H9 (cell line): Measurements from ENCODE around the gene NR1H2. TPM values are rescaled to one million over a fixed set of nuclear protein-coding genes. Genes with fewer than 3 reads are reported as not detected.

Experiments used
- DNase-seq: peaks from one replicate; pipeline ENCODE4 v3.0.0-alpha.2; 2017
- H2AFZ ChIP-seq: one replicate; pipeline ENCODE4 v1.6.1; 2013; ENCODE audit warnings: mild to moderate bottlenecking, low read length, control low read depth, moderate library complexity
- H2AK5ac ChIP-seq: 2 replicates; pipeline ENCODE4 v1.6.1; 2013; ENCODE audit warnings: low read length, control low read depth, mixed read lengths; ENCODE audit not compliant: insufficient read length
- H2BK120ac ChIP-seq: one replicate; pipeline ENCODE4 v1.6.1; 2013; ENCODE audit warnings: low read depth, mild to moderate bottlenecking, low read length, control low read depth, inconsistent platforms; ENCODE audit not compliant: poor library complexity, severe bottlenecking
- H2BK12ac ChIP-seq: 2 replicates; pipeline ENCODE4 v1.6.1; 2013; ENCODE audit warnings: low read length, control low read depth, mixed read lengths, low read depth; ENCODE audit not compliant: insufficient read length
- H2BK15ac ChIP-seq: 2 replicates; pipeline ENCODE4 v1.6.1; 2013; ENCODE audit warnings: low read depth, low read length, control low read depth
- H2BK20ac ChIP-seq: one replicate; pipeline ENCODE4 v1.6.1; 2013; ENCODE audit warnings: low read depth, mild to moderate bottlenecking, low read length, control low read depth, inconsistent platforms; ENCODE audit not compliant: poor library complexity, severe bottlenecking
- H2BK5ac ChIP-seq: 2 replicates; pipeline ENCODE4 v1.6.1; 2013; ENCODE audit warnings: low read length, control low read depth, mixed read lengths; ENCODE audit not compliant: insufficient read length
- H3K14ac ChIP-seq: 2 replicates; pipeline ENCODE4 v1.6.1; 2013; ENCODE audit warnings: low read length, control low read depth; ENCODE audit not compliant: insufficient read depth
- H3K18ac ChIP-seq: 2 replicates; pipeline ENCODE4 v1.6.1; 2013; ENCODE audit warnings: low read depth, mild to moderate bottlenecking, mixed read lengths, low read length, control low read depth; ENCODE audit not compliant: insufficient read length
- H3K23ac ChIP-seq: 2 replicates; pipeline ENCODE4 v1.6.1; 2013; ENCODE audit warnings: low read length, control low read depth, mixed read lengths, low read depth; ENCODE audit not compliant: insufficient read length
- H3K23me2 ChIP-seq: 2 replicates; pipeline ENCODE4 v1.6.1; 2013; ENCODE audit warnings: low read depth, mild to moderate bottlenecking, mixed read lengths, low read length, control low read depth; ENCODE audit not compliant: insufficient read length, poor library complexity, severe bottlenecking
- H3K27ac ChIP-seq: 2 replicates; pipeline ENCODE4 v1.5.1; 2013; ENCODE audit warnings: low read length, control low read depth, mixed read lengths, low read depth; ENCODE audit not compliant: insufficient read length
- H3K27me3 ChIP-seq: 2 replicates; pipeline ENCODE4 v1.6.1; 2013; ENCODE audit warnings: low read length, control low read depth, inconsistent platforms; ENCODE audit not compliant: insufficient read depth
- H3K4ac ChIP-seq: 2 replicates; pipeline ENCODE4 v1.6.1; 2013; ENCODE audit warnings: low read depth, mild to moderate bottlenecking, control low read depth, inconsistent platforms, low read length, moderate library complexity
- H3K4me1 ChIP-seq: 2 replicates; pipeline ENCODE4 v1.6.1; 2013; ENCODE audit warnings: low read length, control low read depth, inconsistent platforms; ENCODE audit not compliant: insufficient read depth
- H3K4me2 ChIP-seq: 2 replicates; pipeline ENCODE4 v1.6.1; 2013; ENCODE audit warnings: low read length, control low read depth, mixed read lengths; ENCODE audit not compliant: insufficient read length, insufficient read depth
- H3K56ac ChIP-seq: 2 replicates; pipeline ENCODE4 v1.6.1; 2013; ENCODE audit warnings: low read depth, mild to moderate bottlenecking, mixed read lengths, low read length, control low read depth; ENCODE audit not compliant: insufficient read length
- H3K79me1 ChIP-seq: 2 replicates; pipeline ENCODE4 v1.6.1; 2013; ENCODE audit warnings: low read depth, mild to moderate bottlenecking, moderate library complexity, low read length, control low read depth, inconsistent platforms; ENCODE audit not compliant: insufficient read depth, poor library complexity, severe bottlenecking
- H3K79me2 ChIP-seq: 2 replicates; pipeline ENCODE4 v1.6.1; 2013; ENCODE audit warnings: low read length, control low read depth, inconsistent platforms; ENCODE audit not compliant: insufficient read depth
- H3K9ac ChIP-seq: 2 replicates; pipeline ENCODE4 v1.6.1; 2013; ENCODE audit warnings: low read length, control low read depth, mixed read lengths; ENCODE audit not compliant: insufficient read length; ENCODE audit errors: extremely low read depth
- H3K9me3 ChIP-seq: one replicate; pipeline ENCODE4 v1.6.1; 2013; ENCODE audit warnings: low read depth, low read length, inconsistent platforms; ENCODE audit not compliant: control insufficient read depth
- H3T11ph ChIP-seq: one replicate; pipeline ENCODE4 v1.6.1; 2013; ENCODE audit warnings: mild to moderate bottlenecking, low read length, control low read depth, inconsistent platforms
- H4K20me1 ChIP-seq: one replicate; pipeline ENCODE4 v1.6.1; 2013; ENCODE audit not compliant: control insufficient read depth, insufficient read length, insufficient read depth
- H4K5ac ChIP-seq: 2 replicates; pipeline ENCODE4 v1.6.1; 2013; ENCODE audit warnings: low read depth, mild to moderate bottlenecking, mixed read lengths, low read length, control low read depth; ENCODE audit not compliant: insufficient read length
- H4K8ac ChIP-seq: replicated peaks from 2 replicates; pipeline ENCODE4 v1.6.1; 2013; ENCODE audit warnings: low read length, control low read depth, mixed read lengths, low read depth; ENCODE audit not compliant: insufficient read length
- H4K91ac ChIP-seq: 2 replicates; pipeline ENCODE4 v1.6.1; 2013; ENCODE audit warnings: low read depth, mild to moderate bottlenecking, moderate library complexity, mixed read lengths, low read length, control low read depth; ENCODE audit not compliant: insufficient read length
- H3K27ac Mint-ChIP-seq, 3 experiments: 2 replicates in 2 of 3; 3 replicates in 1 of 3; pipeline ENCODE4 v1.8.0; 2020 to 2021; ENCODE audit warnings: mixed read lengths in 3 of 3, mild to moderate bottlenecking in 1 of 3, moderate library complexity in 1 of 3
- H3K27me3 Mint-ChIP-seq: 2 replicates; pipeline ENCODE4 v1.8.0; 2021; ENCODE audit warnings: low read depth, mild to moderate bottlenecking, moderate library complexity, mixed read lengths
- H3K36me3 Mint-ChIP-seq, 3 experiments: 2 replicates in 2 of 3; 3 replicates in 1 of 3; pipeline ENCODE4 v1.8.0; 2020 to 2021; ENCODE audit warnings: low read depth in 3 of 3, mixed read lengths in 3 of 3; ENCODE audit not compliant: insufficient read depth in 1 of 3
- H3K4me1 Mint-ChIP-seq, 2 experiments: 2 replicates each; pipeline ENCODE4 v1.8.0; 2020; ENCODE audit warnings: mixed read lengths in 2 of 2
- H3K4me3 Mint-ChIP-seq, 2 experiments: 2 replicates in 1 of 2; 3 replicates in 1 of 2; pipeline ENCODE4 v1.8.0; 2020 to 2021; ENCODE audit warnings: mild to moderate bottlenecking in 2 of 2, mixed read lengths in 2 of 2, moderate library complexity in 1 of 2
- H3K9me3 Mint-ChIP-seq, 2 experiments: 2 replicates in 1 of 2; 3 replicates in 1 of 2; pipeline ENCODE4 v1.8.0; 2020; ENCODE audit warnings: mild to moderate bottlenecking in 2 of 2, mixed read lengths in 2 of 2, moderate library complexity in 1 of 2
- WGBS: extraction: QIAGEN DNeasy Blood & Tissue Kit; methylation state at CpG from one replicate; pipeline ENCODE4 v1.1.7; 2013; ENCODE audit warnings: missing lambda C conversion rate, low lambda C conversion rate, mixed read lengths; ENCODE audit not compliant: insufficient read length; ENCODE audit errors: extremely low coverage; 5-methylcytosine and 5-hydroxymethylcytosine counted together
- total RNA-seq: library from RNA; stranded (reverse); gene quantifications from 2 replicates; pipeline ENCODE4 v1.2.1, GENCODE V29; 2021
- TF ChIP-seq, protein P1 (sequence below): fragments of 200-600 bp; sonication (generic); conservative IDR thresholded peaks from 3 replicates; pipeline ENCODE4 v1.8.0; 2021; ENCODE audit warnings: antibody characterized with exemption, mild to moderate bottlenecking

NR1H2 gene
- total RNA-seq, 1 experiment from 2014 or later, result 33.2 TPM

DNA sequence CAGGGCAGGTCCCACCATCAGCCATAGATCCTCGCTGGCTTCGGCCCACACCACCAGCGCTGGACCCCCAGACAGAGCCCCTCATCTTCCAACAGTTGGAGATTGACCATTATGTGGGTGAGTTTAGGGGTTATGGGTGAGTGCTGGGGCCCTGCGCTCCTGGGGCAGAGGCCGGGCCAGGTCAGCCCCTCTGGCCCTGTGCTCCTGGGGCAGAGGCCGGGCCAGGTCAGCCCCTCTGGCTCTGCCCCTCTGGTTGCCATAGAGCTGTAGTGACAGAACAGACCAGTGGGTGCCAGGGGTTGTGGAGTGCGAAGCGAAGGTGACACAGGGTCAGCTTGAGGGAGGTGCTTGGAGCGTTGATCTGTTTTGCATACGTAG lies 23.1 kb downstream of the NR1H2 start:
- Mint-ChIP-seq H3K4me3 (no peak overlapping the region), H3K9me3 (no peaks in the 10 kb centered on the region), H3K27me3 (no peaks in the 10 kb centered on the region), H3K27ac (peak overlapping the region in 1 of 3 experiments; percentile 30; a peak in 1 of 7 replicates), H3K4me1 (no peaks in the 10 kb centered on the region), H3K36me3 (peaks cover 24 to 47% (median 40%) of the 10 kb centered on the region in 3 experiments)
- H3K27me3 ChIP-seq, result no peaks in the 10 kb centered on the region
- no peaks in the 10 kb centered on the region; the same call in 1 of the 2 replicates for H3K79me2 ChIP-seq
- TF ChIP-seq, protein P1, sequence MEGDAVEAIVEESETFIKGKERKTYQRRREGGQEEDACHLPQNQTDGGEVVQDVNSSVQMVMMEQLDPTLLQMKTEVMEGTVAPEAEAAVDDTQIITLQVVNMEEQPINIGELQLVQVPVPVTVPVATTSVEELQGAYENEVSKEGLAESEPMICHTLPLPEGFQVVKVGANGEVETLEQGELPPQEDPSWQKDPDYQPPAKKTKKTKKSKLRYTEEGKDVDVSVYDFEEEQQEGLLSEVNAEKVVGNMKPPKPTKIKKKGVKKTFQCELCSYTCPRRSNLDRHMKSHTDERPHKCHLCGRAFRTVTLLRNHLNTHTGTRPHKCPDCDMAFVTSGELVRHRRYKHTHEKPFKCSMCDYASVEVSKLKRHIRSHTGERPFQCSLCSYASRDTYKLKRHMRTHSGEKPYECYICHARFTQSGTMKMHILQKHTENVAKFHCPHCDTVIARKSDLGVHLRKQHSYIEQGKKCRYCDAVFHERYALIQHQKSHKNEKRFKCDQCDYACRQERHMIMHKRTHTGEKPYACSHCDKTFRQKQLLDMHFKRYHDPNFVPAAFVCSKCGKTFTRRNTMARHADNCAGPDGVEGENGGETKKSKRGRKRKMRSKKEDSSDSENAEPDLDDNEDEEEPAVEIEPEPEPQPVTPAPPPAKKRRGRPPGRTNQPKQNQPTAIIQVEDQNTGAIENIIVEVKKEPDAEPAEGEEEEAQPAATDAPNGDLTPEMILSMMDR, result no peak
- no peak overlapping the region for H3K4ac ChIP-seq
- H3K4me1 ChIP-seq, result no peaks in the 10 kb centered on the region
- no peaks in the 10 kb centered on the region for H3K9me3 ChIP-seq
- H3K23ac ChIP-seq, result no peak overlapping the region
- H3K14ac ChIP-seq, result no peak overlapping the region
- H2AK5ac ChIP-seq, result no peak overlapping the region
- WGBS, result no CpG with 5 or more reads among the region's 10 CpGs
- H2BK20ac ChIP-seq, result no peak overlapping the region
- no peak overlapping the region for H3K4me2 ChIP-seq
- no peak overlapping the region for H3K56ac ChIP-seq
- no peak overlapping the region for H3K18ac ChIP-seq
- H3K79me1 ChIP-seq, result no peaks in the 10 kb centered on the region
- no peak overlapping the region for H3K27ac ChIP-seq
- DNase-seq, result no peak
- no peak overlapping the region for H2BK120ac ChIP-seq
- H4K91ac ChIP-seq, result no peak overlapping the region
- no peak overlapping the region for H3K9ac ChIP-seq
- H2AFZ ChIP-seq, result no peak overlapping the region
- H4K8ac ChIP-seq, result no peak overlapping the region
- H2BK12ac ChIP-seq, result no peak overlapping the region
- H3K23me2 ChIP-seq, result no peaks in the 10 kb centered on the region
- H3T11ph ChIP-seq, result no peak overlapping the region
- H2BK5ac ChIP-seq, result no peak overlapping the region
- no peak overlapping the region for H4K5ac ChIP-seq
- H4K20me1 ChIP-seq, result no peaks in the 10 kb centered on the region
- H2BK15ac ChIP-seq, result no peak overlapping the region
